Stomach (tissue), 4 donors: ENCODE data around the gene UGT1A7.

ENCODE experiments used
- CTCF ChIP-seq, 7 experiments: fragments of 450-650 bp in 4 of 7; fragments of 200-600 bp in 3 of 7; sonication (generic) in 3 of 7; IDR thresholded peaks; one replicate each; pipeline ENCODE4 v1.5.1; 2016 to 2019; ENCODE audit warnings: antibody characterized with exemption in 7 of 7, control low read depth in 2 of 7, mild to moderate bottlenecking in 1 of 7
- EP300 ChIP-seq: sonication (generic); formaldehyde crosslinking; IDR thresholded peaks from one replicate; pipeline ENCODE4 v1.6.1; 2017; ENCODE audit warnings: antibody characterized with exemption
- POLR2AphosphoS5 ChIP-seq, 3 donors: sonication (generic); formaldehyde crosslinking; IDR thresholded peaks; one replicate each; pipeline ENCODE4 v1.6.1; 2016; ENCODE audit warnings: antibody characterized with exemption in 3 of 3

GRCh38 chr2:233799087-233799665 is 117.5 kb downstream of the UGT1A7 start:
- TF ChIP-seq CTCF (IDR thresholded peaks at IDR 0.05) (no peak), POLR2AphosphoS5 (IDR thresholded peaks at IDR 0.05) (no peak), EP300 (no peak)
